ENCODE measurements around the gene MUC2.

DNA sequence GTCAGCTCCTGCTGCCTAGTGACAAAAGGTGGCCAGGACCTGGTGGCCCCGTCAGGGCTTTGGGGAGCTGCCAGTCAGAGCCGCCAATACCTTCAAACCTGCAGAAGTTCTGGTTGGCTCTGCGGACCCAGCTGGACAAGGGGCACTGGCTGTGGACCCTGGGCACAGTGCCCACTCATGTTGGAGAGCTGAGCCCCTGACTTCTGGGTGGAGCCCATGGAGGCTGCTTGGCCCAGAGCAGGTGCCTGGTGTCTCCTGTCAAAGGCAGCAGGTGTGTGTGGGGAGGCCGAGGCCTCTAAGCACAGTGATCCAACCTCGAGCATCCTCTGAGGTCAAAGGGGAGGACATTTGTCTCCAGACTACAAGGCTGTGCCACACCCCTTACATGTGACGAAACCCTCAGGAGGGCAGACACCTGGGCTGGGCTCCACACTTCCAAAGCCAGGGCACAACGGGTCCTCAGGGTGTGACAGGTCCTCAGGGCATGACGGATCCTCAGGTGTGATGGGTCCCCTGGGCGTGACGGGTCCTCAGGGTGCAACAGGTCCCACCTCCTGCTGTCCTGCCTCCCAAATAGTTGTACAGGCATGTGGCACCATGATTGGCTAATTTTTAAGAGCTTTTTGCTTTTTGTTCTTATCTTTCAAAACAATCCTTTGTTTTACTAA, 37.0 kb downstream of the MUC2 start:
- TF ChIP-seq, protein P1, sequence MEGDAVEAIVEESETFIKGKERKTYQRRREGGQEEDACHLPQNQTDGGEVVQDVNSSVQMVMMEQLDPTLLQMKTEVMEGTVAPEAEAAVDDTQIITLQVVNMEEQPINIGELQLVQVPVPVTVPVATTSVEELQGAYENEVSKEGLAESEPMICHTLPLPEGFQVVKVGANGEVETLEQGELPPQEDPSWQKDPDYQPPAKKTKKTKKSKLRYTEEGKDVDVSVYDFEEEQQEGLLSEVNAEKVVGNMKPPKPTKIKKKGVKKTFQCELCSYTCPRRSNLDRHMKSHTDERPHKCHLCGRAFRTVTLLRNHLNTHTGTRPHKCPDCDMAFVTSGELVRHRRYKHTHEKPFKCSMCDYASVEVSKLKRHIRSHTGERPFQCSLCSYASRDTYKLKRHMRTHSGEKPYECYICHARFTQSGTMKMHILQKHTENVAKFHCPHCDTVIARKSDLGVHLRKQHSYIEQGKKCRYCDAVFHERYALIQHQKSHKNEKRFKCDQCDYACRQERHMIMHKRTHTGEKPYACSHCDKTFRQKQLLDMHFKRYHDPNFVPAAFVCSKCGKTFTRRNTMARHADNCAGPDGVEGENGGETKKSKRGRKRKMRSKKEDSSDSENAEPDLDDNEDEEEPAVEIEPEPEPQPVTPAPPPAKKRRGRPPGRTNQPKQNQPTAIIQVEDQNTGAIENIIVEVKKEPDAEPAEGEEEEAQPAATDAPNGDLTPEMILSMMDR (IDR thresholded peaks at IDR 0.05) = no peak
- no peak for TF ChIP-seq EZH2 (IDR thresholded peaks at IDR 0.05; ENCODE audit: borderline replicate concordance, insufficient read depth, low read depth, low read length, poor library complexity, severe bottlenecking)
